ENCODE measurements around the gene RNLS.
A peak's percentile ranks its signal among the peaks of the same experiment; 100 is the strongest.

Gene RNLS

DNA sequence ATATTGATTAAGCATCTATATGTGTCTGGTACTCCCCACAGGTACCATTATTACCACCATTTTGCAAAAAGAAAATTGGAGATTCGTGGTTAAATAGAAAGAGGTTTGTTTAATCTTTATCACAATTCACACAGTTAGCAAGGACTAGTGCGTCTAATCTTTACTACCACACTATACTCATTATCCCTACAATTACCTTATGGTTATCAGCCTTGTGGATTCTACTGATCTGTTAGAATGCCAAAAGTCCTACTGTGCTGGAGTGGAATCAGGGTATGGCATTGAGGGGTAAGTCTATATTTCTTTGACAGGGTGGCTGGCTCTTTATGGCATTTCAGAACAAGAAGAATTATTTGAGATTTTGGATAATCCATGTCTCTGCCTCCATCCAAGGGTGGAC lies 156.1 kb downstream of the RNLS start:
- no peak for DNase-seq

DNA sequence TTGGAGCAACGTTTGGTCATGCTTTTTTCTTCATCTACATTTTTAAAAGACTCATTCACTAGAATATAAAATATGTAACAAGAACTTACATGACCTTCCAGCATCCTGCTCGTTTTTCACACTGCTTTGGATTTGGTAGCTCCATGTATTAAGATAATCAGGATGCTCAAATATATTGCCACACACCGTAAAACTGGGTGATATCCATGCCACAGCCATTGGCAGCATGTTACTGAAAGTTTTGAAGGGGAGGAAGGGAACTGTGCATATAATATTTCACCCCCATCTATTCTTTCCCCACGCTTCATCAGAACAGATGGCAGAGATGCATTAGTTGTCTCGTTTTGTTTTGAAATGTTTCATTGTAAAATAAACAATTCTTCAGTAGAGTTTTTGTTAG lies 158.2 kb downstream of the RNLS start:
- DNase-seq = no peak

DNA sequence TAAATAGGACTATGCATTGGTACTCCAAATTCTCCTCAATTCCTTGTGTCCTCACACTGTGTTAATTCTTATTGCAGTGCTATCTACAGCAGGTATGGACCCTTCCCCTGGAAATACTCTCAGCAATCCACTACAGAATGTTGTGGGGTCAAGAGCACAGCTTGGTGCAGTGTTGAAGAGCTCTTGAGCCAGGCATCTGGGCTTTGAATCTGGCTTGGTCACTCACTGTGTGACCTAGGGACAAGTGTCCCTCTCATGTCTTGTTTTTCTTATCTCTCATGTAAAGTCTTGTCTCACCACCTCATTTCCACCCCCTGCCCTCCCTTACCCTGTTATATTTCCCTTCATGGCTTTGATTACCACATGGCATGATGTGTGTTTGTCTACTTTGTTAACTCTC lies 159.4 kb downstream of the RNLS start:
- no peak for DNase-seq

DNA sequence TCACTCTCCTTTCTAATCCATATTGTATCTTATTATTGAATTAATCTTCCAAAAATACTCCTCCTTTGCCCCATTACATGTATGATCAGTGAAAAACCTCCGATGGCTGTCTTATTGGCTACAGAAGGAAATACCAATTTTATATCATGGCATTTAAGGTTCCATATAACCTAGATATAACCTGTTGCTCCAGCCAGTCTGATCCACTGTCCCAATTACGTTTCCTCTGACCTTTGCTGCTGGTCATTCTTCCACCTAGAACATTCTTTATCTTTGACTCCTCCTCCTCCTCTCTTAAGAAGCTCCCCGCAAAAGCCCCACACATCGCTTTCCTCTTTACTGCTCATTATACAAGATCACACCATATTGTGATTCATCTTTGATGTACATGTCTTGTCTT lies 161.5 kb downstream of the RNLS start:
- DNase-seq = no peak

DNA sequence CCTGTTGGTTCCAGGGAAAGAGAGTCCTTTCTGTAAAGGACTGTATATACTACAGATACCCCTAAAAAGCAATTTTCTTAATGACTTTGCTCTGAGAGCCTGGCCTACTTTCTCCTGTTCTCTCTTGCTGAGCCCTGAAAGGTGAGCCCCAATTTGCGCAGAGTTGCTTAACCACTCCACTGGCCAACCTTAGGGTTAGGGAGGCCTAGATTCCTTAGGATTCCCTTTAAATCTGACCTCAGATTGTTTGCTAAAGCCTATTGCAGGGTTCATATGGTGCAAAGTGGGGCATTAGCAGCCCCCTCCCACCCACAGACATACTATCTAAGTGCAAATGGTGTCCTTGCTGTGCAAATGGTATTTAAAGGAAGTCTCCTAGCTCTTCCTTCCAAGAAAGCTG lies 164.2 kb downstream of the RNLS start:
- DNase-seq = no peak

DNA sequence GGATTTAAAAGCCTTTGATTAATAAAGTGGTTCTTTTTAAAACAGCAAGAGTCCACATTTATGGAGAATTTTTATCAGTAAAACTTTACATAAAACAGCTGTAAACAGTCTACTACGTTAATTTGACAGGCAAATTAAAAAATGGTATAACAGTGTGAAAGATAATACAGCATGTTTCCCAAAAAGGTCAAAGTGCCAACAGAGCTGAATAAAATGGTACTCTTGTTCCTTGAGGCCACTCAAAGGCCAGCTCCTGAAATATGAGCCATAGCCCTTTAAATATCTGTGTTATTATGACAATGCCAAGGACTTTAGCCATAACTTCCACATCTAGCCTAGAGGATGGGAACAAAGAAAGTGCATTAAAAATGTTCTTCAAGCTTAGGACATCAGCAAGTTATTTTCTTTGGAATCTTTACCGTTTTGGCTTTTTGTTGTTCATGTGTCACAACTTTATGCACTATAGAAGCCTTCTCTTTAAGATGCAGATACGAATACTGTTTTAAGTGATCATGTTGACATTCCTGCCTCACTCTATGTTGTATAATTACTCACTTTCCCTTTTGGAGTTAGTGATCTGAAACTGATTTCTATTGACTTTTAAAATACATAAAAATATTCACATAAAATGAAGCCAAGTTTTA lies 165.6 kb downstream of the RNLS start:
- DNase-seq = no peak

DNA sequence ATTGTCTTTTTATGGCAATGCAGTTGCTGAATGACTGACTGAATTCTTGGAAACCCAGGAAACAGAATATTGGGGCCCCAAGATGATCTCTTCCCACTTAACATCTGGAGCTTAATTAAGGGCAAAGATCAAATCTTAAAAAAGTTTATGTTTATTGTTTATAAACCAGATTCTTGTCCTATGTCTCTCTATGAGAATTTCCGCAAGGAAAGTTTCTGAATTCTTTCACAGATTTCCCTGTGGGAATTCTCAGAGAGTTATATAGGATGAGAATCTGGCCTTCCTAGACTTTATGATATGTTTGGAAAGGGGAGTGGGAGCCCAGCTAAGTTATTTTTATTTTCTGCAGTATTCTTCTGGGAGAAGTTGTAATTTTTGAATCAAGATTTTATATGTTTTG lies 166.3 kb downstream of the RNLS start:
- DNase-seq = no peak

DNA sequence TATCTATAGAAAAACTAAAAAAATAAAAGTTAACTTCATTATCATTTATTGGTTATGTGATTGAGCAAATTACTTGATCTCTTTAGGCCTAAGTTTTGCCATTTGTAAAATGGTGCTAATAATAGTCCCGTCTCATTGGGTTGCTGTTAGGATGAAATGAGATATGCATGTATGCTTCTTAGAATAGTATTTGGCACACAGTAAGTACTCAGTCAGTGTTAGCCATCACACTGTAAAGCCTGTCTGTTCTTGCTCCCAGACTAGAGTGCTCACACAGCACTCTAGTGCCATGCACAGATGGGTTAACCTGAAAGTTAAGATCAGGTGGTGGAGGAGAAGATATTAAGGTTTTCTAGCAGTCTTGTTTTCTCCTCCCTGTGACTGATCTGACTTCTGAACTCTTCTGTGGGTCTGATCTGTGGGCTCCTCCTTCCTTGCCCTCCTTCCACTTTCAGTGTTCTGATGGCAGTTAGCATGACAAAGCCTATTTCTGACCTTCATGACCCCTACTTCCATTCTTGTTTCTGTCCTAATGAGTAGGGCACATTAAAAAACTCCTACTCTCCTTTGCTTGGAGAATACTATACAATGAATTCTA lies 167.5 kb downstream of the RNLS start:
- no peak for DNase-seq

DNA sequence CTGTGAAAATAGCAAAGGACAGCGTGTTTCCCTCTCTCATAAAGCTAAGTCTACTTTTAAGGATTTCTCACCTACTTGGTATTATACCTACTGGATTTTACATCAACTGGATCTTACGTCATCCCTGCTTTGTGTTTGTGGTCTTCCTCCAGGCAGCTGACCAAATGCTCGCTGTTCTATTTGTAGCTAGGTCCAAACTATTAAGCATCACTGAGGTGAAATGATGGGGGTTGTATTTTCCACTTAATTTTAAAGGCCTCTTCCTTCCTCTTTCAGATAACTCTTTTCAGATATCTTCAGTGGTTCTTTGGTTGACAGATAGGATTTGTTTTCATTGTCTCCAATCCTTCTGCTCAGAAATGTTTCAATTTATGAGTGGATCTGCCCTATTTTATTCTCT lies 169.7 kb downstream of the RNLS start:
- no peak for DNase-seq

DNA sequence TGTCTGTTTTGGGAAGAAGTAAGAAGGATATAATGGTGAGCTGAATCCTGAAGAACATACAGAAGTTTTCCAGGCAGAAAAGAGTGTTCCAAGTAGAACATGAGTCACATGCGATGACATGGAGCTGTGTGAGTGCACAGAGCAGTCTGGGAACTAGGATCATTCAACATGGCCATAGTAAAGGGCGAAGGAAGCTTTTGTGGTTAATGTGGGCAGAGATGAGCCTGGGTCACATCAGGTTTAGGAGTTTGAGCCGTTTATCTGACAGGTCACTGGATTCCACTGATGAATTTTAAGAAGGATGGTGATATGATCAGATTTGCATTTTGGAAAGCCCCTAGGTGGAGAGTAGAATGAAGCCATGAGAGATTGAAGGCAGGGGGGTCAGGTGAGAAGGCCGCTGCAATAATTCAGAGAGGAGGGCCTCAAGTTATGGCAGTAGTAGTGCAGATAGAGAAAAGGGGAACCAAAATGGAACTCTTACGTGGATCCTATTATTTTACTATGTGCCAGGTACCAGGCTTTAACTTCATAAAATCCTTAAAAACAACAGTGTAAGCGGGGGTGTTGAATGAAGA lies 171.3 kb downstream of the RNLS start:
- no peak for DNase-seq

DNA sequence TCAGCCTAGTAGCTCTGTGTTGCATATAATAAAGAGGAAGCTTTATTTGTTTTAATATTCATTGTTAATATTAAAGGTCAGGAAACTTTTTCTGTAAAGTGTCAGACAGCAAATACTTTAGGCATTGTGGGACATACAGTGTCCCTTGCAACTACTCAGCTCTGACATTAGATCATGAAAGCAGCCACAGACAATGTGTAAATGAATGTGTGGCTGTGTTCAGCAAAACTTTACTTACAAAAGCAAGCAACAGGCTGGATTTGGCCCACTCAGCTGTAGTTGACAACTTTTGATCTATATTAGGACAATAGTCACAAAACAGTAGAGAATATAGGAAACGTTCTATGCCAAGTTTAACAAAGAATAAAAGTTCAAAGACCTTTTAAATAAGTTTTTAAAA lies 173.3 kb downstream of the RNLS start:
- no peak for DNase-seq

DNA sequence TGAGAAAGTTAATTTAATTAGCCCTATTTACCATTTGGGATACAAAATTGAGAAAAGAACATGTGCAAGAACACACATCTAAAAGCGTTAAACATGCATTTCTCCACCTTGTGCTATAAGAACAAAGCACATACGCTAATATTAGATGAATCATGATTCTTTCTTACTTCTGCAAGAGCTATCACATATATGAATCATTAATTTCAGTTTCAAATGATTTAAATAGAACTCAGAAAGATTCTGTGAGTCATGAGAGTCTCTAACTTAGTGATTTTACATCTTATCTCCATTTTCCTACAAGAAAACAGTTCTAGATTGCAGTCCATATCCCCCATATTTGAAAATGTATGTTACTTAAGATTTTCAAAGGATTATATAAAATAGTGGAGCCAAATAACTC lies 173.9 kb downstream of the RNLS start:
- no peak for DNase-seq

DNA sequence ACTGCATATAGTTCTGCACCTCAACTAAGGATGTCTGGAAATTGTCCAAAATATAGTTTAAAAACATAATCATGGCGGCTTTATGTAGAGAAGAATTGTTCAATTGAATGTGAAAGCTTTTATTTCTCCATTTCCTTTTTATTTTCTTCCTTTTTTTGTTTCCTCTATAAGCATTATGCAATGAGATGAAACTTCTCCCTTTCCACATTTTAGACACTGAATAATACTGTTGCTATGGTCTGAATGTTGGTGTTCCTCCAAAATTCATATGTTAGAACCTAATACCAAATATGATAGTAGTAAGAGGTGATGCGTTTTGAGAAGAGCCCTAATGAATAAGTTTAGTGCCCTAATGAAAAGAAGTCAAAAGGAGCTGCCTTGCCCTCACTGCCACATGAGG lies 175.0 kb downstream of the RNLS start:
- DNase-seq = no peak

DNA sequence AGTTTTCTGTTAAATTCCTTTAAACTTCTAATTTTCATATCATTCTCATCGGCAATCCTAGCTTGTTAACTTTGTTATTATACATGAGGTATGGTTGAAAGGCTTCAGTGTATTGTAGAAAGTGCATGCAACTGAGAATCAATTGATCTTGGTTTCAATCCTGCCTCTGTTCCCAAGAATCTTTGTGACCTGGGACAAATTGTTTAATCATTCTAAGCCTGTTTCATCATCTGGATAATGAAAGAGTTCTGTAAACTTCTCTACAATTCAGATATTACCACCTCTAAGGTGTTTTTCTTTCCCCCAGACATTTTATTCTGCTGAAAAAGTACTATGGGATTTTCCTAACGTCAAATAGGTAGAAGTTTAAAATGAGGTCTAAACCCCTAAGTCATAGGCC lies 179.0 kb downstream of the RNLS start:
- DNase-seq = no peak

DNA sequence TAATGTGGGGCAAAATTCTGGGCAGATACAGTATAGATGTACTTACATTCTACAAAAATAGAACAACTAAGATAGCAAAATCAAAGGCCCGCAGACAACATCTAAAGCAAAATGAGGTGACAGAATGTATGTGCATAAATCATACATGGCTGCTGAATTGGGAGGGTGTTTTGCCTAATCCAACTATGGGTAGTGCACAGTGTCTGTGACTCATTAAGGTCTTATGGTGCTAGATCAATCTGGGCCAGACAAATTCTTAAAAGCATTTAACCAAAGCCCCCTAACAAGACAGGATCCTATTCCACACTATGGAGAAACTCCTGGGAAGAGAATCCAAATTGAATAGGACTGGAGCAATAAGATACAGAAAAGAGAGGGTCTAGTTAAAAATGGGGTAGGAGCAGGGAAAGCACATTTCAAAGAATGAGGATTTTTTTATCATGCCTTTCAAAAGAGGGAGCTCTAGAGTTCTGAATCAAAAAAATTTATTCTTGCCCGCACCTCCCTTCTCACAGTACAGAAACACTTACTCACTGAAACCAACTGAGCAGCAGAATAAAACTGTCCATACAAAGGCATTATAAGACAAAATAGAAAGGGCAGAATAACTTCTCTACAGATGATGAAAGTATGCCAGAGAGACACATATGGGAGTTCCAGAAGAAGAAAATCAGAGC lies 181.3 kb downstream of the RNLS start:
- no peak for DNase-seq

DNA sequence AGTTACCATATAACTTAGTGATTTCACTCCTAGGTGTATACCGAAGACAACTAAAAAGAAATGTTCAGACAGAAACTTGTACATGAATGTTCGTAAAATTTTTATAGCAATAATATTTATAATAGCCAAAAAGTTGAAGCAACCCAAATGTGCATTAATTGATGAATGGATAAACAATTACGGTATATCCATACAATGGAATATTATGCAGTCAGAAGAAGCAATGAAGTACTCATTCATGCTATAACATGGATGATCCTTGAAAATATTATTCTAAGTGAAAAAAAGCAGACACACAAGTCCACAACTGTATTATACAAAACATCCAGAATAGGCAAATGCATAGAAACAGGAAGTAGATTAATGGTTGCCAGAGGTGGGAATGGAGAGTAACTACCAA lies 183.9 kb downstream of the RNLS start:
- DNase-seq = no peak

DNA sequence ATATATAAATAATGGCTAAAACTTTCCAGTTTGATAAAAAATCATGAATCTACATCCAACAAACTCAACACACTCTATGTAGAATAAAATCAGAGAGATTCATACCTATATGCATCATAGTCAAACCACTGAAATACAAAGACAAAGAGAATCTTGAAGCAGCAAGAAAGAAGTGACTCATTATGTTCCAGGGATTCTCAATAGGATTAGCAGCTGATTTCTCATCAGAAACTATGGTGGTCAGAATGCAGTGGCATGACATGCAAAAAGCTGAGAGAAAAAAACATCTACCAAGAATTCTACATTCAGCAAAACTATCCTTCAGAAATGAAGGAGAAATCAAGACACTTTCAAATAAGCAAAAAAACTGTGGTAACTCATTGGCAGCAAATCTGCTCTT lies 187.4 kb downstream of the RNLS start:
- no peak for DNase-seq

DNA sequence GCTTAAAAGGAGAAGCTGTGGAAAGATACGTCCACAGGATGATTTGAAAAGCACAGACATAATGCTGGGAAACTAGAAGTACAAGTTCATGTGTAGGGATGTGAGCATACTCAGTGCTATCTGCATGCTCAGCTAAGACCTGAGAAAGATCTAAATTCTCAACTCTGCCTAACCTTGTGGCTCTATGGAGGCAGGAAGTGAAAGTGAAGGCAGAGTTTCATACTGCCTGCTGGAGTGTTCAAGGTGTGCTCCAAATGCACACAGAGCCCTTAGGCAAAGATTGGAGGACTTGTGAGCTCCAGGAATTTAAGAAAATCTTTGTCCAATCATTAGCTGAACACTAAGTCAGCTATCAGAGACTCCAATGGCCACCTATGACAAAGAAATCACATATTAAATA lies 190.9 kb downstream of the RNLS start:
- DNase-seq = no peak

DNA sequence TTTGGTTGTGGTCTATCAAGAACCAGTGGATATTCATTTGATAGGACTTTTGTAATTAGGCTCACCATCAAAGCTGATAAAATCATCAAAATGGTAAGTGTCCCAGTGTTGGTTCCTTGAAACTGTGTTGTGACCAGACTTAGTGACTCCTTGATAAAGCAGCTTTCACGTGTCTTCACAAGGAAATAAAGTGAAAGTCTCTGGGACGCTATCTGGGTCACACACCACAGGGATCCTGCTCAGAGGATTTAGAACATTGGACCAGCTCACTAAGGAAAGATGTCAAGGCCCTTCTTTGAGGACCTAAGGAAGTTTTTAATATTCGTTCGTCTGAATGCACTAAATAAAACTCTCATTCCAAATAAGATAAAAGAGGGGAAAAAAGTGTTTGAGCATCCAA lies 193.1 kb downstream of the RNLS start:
- no peak for DNase-seq

DNA sequence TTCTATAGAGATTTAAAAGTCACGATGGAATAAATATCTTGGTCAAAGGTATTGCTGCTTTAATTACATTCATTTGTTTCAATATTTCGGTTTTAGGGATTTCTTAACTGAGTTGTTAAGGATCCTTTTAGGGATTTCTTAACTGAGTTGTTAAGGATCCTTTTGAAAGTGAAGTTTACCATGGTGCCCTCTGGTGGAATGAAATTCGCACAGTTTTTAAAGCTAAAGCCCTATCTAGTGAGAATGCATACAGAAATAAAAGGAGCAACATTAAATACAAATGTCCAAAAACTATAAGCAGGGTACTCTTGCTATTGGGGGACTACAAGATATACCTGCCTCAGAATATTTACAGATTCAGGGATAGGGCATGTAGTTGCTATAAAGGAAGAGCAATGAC lies 193.7 kb downstream of the RNLS start:
- peak; percentile 15 for DNase-seq

DNA sequence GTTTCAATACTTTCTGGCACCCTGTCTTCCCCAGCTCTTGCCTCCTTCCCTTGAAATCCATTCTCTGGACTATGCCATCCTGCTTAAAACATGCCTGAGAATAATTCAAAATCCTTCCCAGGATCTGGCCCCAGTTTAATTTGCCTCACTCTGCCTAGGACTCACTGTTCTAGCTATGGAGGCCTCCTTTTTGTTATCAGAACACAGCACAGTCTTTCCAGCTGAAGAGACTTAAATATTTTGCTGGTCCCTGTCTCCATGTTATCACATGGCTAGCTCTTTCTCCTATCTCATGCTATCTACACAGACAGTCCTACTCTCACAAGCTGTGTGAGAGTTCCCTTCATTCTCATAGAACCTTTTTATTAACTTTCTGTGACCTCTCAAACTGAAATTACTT lies 194.8 kb downstream of the RNLS start:
- no peak for DNase-seq

DNA sequence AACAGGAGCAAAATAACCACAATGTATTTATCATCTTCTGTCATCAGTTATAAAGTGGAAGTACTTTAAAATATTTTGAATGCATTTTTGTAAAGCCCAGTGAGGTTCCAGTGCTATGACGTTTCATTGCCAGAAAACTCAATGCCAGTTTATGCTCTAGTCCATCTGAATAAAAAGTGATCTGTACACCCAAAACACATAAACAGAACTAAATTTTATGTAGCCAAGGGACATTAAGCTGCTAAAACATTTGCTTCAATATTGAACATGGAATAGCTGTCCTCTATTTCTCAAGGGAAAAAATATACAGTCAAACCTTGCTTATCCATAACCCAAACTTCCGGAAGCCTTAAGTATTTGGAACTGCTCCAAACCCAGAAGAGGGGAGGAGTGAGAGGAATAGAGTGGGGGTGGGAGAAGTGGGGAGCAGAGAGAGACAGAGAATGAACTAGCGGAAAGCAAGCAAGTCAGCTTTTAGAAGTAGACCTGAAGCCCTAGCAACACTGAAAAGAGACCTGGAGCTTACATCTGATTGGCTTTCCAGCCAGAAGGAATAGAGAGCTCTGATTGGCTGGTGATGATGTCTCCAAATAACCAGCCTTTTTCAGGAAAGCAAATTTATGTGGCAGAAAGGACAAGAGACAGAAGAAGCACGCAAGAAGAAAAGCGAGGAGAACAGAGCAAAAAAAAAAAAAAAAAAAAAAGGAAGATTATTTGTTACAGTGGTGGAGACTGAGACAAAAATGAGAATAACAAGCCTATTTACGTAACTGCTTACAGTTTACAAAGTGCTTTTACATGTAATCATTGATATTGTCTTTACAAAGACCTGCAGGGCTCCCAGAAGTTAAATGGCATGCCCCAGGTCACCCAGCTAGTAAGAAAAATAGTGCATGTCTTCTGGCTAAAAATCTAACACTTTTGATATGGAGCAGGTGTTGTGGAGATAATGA lies 196.0 kb downstream of the RNLS start:
- DNase-seq = peak; percentile 14

DNA sequence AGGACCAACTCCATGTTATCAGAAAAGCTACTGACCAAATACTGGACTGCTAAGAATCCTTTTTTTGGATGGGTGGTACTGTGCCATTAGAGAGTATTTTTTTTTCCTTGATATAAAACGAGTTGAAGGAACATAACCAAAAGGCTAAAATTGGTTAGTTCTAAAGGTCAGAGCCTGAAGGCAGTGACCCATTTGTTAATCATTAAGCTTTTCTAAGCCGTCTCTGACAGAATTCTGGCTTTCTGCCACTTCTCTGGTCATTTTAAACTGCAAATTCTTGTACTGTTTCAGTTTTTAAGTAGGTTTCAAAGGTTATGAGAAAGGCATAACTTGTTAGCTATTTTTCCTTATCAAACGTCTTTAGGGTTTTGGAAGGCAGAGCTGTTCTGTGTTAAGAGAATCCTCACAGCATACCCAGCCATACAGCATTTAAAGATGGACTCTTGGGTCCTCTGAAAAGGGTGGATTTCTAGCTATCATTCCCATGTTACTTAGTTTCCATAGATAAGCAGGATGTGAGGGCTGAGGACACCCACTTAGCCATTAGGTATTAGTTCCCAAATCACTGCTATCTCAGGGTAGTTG lies 196.8 kb downstream of the RNLS start:
- no peak for DNase-seq

All from central memory CD4-positive, alpha-beta T cell (primary cell).